ENCODE results near the gene OR4D1. TPM values are rescaled to one million over a fixed set of nuclear protein-coding genes. Genes with fewer than 3 reads are reported as not detected.

OR4D1 gene
- total and polyA plus RNA-seq, 4 donors, result under 0.01 TPM; not detected in 3

GRCh38 chr17:58111676-58112075 is 36.5 kb upstream of the OR4D1 start:
- Histone ChIP-seq H3K4me3 (ENCODE audit: low read depth in 1 of 3, low read length in 3 of 3) (no peak overlapping the region), H3K9ac (ENCODE audit: low read depth in 1 of 2, low read length in 2 of 2) (no peak overlapping the region), H3K27ac (ENCODE audit: low read depth in 1 of 2, low read length in 2 of 2) (no peak overlapping the region), H3K9me3 (ENCODE audit: control insufficient read depth in 4 of 4, low read length in 3 of 4) (no peaks in the 10 kb centered on the region), H3K27me3 (ENCODE audit: control insufficient read depth in 4 of 4, insufficient read depth in 4 of 4, low read length in 3 of 4) (peaks cover 0 to 4% (median under 1%) of the 10 kb centered on the region in 4 donors), H3K36me3 (ENCODE audit: control insufficient read depth in 4 of 4, insufficient read depth in 3 of 4, low read depth in 1 of 4, low read length in 3 of 4) (no peaks in the 10 kb centered on the region), H3K4me1 (ENCODE audit: control insufficient read depth in 4 of 4, insufficient read depth in 4 of 4, low read length in 3 of 4) (no peaks in the 10 kb centered on the region)
- no peak for DNase-seq (ENCODE audit: low spot score)
- whole genome bisulfite sequencing, result 79% methylated on average over 3 of the region's 3 CpGs
- TF ChIP-seq FOXA1 (IDR thresholded peaks at IDR 0.05), result no peak
- TF ChIP-seq RXRA (IDR thresholded peaks at IDR 0.05), result no peak
- no peak for TF ChIP-seq TAF1 (conservative IDR thresholded peaks at IDR 0.05)
- no peak for TF ChIP-seq MAX (IDR thresholded peaks at IDR 0.05)
- TF ChIP-seq HNF4A (conservative IDR thresholded peaks at IDR 0.05), result no peak
- TF ChIP-seq CTCF (IDR thresholded peaks at IDR 0.05; ENCODE audit: low read depth, low read length, missing input control), result no peak
- TF ChIP-seq EGR1 (IDR thresholded peaks at IDR 0.05; ENCODE audit: low read depth in 2 of 2), result no peak
- no peak for TF ChIP-seq JUND (IDR thresholded peaks at IDR 0.05)
- no peak for TF ChIP-seq ATF3 (IDR thresholded peaks at IDR 0.05)
- TF ChIP-seq REST (IDR thresholded peaks at IDR 0.05), result no peak
- no peak for TF ChIP-seq ZBTB33 (IDR thresholded peaks at IDR 0.05)
- TF ChIP-seq YY1 (IDR thresholded peaks at IDR 0.05), result no peak
- no peak for TF ChIP-seq GABPA (IDR thresholded peaks at IDR 0.05 in 1 of 2, conservative IDR thresholded peaks at IDR 0.05 in 1 of 2)
- TF ChIP-seq HNF4G (IDR thresholded peaks at IDR 0.05), result no peak

- no peak overlapping the region for H3K27ac ChIP-seq (ENCODE audit: low read depth in 1 of 2, low read length in 2 of 2)
- peak; percentile 97 to 99 for TF ChIP-seq RAD21 (IDR thresholded peaks at IDR 0.05)
- TF ChIP-seq NR2F2 (IDR thresholded peaks at IDR 0.05), result no peak
- TF ChIP-seq ATF3 (IDR thresholded peaks at IDR 0.05), result no peak
- no peak for TF ChIP-seq ZBTB33 (IDR thresholded peaks at IDR 0.05)
- TF ChIP-seq CTCF (IDR thresholded peaks at IDR 0.05; ENCODE audit: low read depth, low read length, missing input control), result peak; percentile 99
- TF ChIP-seq HNF4G (IDR thresholded peaks at IDR 0.05), result no peak
- TF ChIP-seq YY1 (IDR thresholded peaks at IDR 0.05), result peak; percentile 15
- no peak for TF ChIP-seq EGR1 (IDR thresholded peaks at IDR 0.05; ENCODE audit: low read depth in 2 of 2)
- no peak for TF ChIP-seq SP1 (IDR thresholded peaks at IDR 0.05)
- TF ChIP-seq TAF1 (conservative IDR thresholded peaks at IDR 0.05), result no peak
- TF ChIP-seq RXRA (IDR thresholded peaks at IDR 0.05), result no peak
- TF ChIP-seq FOXA1 (IDR thresholded peaks at IDR 0.05), result no peak
- TF ChIP-seq JUND (IDR thresholded peaks at IDR 0.05), result no peak
- H3K9ac ChIP-seq (ENCODE audit: low read depth in 1 of 2, low read length in 2 of 2), result no peak overlapping the region
- peak; percentile 83 for DNase-seq (ENCODE audit: low spot score)
- H3K27me3 ChIP-seq (ENCODE audit: control insufficient read depth in 4 of 4, insufficient read depth in 4 of 4, low read length in 3 of 4), result peaks cover 0 to 4% (median under 1%) of the 10 kb centered on the region in 4 donors
- H3K4me1 ChIP-seq (ENCODE audit: control insufficient read depth in 4 of 4, insufficient read depth in 4 of 4, low read length in 3 of 4), result no peaks in the 10 kb centered on the region
- no peaks in the 10 kb centered on the region for H3K9me3 ChIP-seq (ENCODE audit: control insufficient read depth in 4 of 4, low read length in 3 of 4)
- H3K4me3 ChIP-seq (ENCODE audit: low read depth in 1 of 3, low read length in 3 of 3), result no peak overlapping the region
- 36% methylated on average over 17 of the region's 17 CpGs for WGBS
- H3K36me3 ChIP-seq (ENCODE audit: control insufficient read depth in 4 of 4, insufficient read depth in 3 of 4, low read depth in 1 of 4, low read length in 3 of 4), result no peaks in the 10 kb centered on the region
These were observed 35.1 kb upstream of the OR4D1 start for GRCh38 chr17:58112970-58113631.

Measured in liver (tissue), 9 donors.